Measurements from ENCODE around the gene BEND2.

DNA sequence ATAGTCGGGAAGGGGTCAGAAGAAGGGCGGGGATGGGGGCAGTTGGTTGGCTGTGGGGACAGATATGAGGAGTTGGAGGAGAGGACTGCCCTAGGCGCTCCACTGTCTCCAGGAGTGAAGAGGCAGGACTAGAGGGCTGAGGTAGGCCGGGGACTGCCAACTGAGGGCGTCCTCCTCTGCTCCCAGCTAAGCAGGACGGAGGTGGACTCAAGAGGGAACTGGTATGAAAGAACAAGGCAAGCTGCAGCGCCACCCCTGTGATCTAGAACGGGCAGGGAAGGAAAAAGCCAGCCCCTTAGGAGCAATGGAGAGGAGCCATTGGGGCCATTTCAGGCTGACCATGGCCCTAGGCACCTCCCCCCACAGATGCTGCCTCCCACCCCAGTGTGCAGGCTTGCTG, 14.0 kb downstream of the BEND2 start:
- TF ChIP-seq, protein P1, sequence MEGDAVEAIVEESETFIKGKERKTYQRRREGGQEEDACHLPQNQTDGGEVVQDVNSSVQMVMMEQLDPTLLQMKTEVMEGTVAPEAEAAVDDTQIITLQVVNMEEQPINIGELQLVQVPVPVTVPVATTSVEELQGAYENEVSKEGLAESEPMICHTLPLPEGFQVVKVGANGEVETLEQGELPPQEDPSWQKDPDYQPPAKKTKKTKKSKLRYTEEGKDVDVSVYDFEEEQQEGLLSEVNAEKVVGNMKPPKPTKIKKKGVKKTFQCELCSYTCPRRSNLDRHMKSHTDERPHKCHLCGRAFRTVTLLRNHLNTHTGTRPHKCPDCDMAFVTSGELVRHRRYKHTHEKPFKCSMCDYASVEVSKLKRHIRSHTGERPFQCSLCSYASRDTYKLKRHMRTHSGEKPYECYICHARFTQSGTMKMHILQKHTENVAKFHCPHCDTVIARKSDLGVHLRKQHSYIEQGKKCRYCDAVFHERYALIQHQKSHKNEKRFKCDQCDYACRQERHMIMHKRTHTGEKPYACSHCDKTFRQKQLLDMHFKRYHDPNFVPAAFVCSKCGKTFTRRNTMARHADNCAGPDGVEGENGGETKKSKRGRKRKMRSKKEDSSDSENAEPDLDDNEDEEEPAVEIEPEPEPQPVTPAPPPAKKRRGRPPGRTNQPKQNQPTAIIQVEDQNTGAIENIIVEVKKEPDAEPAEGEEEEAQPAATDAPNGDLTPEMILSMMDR (IDR thresholded peaks at IDR 0.05; ENCODE audit: poor library complexity) = no peak
- TF ChIP-seq EZH2 (IDR thresholded peaks at IDR 0.05; ENCODE audit: borderline replicate concordance) (no peak), EZH2phosphoT487 (IDR thresholded peaks at IDR 0.05; ENCODE audit: low read depth, severe bottlenecking, unreplicated experiment) (no peak)
